Activated gamma-delta T cell treated with anti-CD3 and anti-CD28 coated beads, Interleukin-2, amount 50 U/mL, for 16 hours (primary cell): ENCODE data around the gene FOXP1.
A peak's percentile ranks its signal among the peaks of the same experiment; 100 is the strongest.

Source experiments
- DNase-seq: peaks from one replicate; pipeline ENCODE4 v3.0.0-alpha.2; 2020; ENCODE audit warnings: low read depth

Gene FOXP1

DNA sequence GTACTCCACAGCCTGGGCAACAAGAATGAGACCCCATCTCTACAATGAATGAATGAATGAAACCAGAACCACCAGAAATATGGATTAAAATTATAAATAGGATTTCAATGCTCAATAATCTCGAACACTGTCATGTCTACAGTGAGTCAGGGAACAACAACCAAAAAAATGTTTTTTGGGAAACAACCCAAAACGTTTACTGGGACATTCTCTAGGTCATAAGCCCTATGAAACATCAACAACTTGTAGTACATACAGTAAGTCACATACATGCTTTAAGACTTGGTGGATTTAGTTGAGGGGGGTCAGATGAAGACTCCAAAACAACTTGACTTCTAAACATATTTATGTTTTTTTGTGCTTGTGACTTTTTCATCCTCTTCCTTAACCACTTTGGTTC, 511.2 kb downstream of the FOXP1 start:
- no peak for DNase-seq

DNA sequence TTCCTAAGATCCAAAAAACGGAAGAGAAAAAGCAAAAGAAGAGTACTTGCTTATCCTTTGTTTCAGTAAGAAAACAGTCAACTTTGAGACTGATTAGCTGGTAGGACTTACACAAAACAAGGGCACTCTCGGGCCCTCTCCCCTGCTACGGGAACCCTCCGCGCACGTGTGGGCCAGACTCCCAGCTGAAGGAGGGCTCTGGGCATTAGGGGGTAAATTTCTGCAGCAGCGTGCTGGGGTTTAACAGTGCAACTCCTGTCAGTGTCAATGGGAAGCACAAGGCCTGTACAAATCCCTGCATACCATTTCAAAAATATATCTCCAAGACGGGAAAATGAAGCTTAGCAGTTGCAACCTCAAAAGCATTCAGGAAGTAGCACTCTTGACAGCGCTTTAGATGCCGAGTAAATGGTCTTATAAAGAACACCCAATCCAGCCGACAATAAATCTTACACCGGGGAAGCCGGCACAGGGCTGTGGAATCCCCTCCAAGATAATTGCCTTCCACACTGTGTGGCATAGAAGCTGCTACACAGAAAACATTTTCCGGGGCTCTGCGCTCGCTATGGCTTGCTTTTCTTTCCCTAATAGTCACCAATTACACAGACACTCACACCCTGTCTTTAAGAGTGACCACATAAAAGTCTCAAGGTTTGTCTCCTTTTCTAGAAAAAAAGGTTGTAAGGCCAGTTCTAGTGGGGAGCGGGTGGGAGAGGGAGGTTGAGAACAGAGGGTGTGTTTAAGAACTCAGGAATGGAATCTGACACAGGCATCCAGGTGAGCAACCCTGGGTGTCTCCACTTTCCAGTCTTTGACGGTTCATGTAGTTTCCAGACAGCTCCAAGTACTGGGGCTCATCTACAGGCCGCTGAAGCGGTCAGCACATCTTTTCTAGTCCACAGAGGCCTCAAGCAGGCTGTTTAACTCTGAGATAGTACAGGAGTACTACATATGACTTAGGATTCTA, 512.7 kb downstream of the FOXP1 start:
- DNase-seq = no peak

DNA sequence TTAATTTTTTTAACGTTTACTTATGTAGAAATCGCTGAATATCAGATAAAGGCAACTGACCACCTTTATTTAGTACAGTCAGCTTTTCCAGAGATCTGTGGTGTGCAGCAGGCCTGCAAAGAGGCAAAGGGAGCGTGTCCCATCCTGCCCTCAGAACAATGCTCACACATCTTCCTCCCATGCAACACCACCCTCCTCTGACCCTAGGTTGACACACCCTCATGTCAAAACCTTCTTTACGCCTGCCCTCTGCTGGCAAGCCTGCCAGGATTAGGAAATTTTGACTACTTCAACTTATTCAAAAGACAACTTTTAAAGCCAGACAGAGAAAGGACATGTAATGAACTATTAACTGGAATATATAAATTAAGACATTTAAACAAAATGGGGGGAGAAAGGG, 513.7 kb downstream of the FOXP1 start:
- DNase-seq = peak; percentile 51

DNA sequence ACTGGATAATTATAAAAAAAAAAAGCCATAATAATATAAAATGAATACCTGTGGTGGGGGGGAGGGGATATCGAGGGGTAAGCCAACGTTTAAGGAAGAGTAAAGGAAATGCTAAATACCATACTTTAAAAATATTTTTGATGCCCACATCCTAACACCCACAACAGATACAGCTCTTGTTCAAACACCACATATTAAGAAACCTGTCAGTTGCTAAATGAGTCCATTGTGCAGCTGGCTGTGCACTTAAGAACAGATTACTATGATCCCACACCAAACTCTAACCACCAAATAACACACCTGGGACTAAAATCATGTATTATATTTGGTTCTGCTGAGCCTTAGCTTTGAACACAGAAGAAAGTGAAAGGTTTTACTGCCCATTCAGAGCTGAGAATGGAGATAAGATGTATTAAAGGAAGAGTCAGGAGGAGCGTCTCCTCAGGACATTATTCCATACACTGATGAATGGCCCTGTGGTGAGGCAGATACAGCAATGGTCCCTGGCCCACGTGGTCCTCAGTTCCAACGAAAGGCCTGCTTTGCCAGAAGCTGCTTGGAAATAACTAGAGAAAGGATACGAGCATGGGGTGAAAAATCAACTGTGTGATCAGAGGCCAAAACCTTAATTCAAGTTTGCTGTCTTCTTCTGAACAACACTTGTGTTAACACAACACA, 515.4 kb downstream of the FOXP1 start:
- DNase-seq = no peak

DNA sequence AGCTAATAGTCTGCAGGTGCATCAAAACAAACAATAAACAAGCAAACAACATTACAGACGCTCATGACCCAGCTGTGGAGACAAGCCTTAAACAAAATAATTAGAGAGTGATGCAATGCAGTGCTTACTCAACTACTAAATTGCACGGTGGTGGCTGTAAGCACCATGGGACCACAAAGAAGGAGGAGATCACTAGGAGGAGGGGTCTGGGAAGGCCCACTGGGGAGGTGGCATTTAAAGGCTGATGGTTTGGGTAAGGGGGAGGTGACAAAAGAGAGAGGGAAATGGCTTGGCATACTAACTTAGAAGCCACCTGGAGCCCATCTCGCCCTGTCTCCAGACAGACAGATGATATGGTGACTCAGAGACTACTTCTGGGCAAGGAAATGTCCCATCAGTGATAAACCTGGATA, 516.7 kb downstream of the FOXP1 start:
- DNase-seq = peak; percentile 38

DNA sequence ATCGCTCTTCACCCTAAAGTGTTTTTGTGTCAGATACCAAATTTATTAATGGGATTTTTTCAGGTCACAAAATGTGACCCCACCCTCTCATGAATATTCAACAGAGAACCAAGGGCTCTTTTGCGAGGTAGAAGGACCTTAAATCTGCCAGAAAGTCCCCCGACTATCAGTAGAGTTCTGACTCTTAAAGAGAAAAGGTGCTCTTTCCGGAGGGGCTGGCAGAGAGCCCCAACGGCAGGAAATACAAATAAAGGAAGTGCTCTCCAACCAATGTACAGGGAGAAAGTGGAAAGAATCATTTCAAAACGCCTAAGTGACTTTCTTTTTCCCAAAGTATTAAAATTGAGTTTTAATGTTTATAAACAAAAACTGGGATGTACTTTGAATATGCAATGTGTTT, 517.2 kb downstream of the FOXP1 start:
- DNase-seq = no peak

DNA sequence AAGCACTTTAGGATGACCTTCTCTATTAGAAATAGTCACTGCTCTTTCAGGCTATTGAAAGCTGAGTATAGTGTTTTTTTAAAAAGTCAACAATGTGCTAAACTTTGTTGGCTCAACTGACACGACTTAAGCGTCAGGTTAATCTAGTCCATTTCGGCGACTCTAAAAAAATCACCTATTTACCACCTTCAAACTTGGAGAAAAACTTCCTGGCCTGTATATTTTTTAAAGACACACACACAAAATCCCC, 517.8 kb downstream of the FOXP1 start:
- no peak for DNase-seq

DNA sequence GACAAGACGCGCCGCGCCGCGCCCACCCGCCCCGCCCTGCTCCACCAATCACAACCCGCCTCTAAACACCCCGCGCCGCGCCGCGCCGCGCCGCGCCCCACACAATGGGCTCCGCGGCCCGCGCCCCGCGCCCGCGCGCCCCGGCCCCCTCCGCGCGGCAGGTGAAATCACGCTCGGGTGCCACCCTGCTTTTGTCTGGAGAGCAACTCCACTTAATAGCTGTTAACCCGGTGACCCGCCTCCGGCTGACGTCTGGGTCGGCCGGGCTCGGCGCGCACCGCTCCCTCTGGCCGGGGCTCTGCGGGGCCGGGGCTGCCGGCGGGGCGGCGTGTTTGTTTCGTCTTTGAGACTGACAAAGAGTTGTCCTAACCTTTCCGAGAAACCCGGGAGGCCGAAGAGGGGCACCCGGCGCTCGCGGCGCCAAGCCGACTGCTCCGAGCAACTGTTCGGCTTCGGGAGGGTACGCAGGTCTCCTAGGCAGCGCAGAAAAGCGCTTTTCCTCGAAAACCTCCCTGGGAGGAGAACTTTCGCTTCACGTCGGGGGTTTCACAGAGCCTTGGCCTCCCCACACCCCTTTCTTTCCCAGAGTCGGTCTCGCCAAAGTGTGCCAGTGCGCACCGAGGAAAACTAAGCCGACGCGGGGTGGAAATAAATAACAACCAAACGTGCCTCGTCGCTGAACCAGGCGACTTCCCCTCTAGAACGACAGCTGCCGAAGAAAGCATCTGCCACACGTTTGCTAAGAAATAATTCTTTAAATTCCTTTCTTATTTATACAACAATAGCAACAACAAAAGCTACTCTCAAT, 518.4 kb downstream of the FOXP1 start:
- peak; percentile 38 for DNase-seq

DNA sequence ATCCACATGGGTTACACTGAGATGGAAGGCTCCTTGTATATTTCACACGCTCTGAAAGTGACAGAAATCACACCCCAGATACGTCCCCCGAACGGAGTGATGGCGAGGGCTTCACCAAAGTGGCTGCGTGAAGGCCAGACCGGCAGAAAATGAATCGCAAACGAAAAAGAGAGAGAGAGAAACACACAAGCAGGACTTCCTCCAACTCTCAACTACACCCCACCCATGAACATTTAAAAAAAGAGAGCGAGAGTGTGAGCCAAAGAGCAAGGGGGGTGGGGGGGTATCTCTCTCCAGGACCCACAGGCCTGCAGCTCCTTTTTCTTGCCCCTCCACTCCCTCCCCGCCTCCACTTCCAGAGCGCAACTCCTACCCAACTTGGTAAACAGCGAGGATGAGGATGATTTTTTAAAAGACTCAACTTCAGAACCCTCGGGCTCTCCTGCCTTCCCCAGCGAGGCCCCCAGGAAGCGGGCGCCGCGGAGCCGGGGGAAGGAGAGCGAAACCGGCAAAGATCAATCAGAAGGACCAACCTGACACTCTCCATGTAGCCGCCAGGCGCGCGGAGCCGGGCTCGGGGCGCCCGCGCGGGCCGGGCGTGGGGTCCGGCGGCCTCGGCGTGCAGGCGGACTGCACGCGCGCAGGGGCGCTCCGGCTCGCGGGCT, 519.1 kb downstream of the FOXP1 start:
- peak; percentile 41 for DNase-seq

DNA sequence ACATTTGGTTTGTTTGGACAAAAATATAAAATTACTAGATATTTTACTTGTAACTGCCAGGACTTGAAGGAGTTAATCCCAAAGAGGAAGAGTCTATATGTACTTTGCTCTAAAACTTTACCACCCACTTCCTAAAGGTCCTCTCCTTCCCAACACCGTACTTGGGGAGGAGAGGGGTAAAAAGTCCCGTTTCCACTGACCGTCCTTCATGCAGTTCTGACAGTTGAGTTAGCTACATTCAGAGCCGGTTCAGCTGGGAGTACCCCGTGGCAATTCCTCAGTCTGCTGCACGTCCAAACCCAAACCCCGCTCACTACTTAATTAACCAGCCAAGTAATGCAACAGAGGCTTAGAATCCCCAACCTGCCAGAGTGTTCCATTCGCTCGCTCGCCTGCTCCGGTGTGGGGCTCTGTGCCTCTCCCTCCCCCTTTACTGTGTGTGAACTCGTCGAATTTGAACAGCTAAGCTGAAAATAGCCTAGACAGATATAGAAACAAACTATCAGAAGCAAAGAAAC, 519.7 kb downstream of the FOXP1 start:
- DNase-seq = no peak

DNA sequence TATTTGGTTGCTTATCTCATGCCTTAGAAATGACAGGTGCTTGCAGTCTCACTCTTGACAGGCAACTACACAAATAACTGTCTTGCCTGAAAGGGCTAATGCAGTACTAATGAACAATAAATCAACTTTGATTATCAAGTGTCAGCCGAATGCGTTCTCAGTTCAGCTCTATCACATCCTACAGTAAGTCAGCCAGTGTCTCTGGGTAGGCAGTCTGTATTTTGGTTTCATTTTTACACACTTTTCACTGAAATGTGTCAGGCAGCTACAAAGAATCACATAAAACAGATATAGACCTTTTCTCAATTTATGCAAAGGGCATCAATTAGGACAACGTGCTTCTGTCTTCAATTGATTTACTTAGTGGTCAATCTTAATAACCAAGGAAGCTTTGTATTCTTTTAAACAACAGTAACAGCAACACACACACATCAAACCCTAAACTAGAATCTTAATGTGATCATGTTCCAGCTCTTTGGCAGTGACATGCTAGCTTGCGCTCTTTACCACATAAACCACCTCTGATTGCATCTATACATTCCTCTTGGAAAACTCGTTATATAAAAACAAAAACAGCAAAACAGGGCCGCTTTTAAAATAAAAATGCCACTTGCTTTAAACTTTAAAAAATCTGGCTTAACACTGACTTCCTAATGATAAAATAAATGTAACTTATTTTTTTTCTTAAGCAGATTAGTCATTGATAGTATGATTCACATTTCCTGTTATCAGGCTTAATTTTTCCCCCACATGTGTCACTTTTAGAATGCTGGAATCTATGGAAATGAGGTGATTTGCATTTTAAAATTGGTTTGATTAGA, 520.4 kb downstream of the FOXP1 start:
- no peak for DNase-seq

DNA sequence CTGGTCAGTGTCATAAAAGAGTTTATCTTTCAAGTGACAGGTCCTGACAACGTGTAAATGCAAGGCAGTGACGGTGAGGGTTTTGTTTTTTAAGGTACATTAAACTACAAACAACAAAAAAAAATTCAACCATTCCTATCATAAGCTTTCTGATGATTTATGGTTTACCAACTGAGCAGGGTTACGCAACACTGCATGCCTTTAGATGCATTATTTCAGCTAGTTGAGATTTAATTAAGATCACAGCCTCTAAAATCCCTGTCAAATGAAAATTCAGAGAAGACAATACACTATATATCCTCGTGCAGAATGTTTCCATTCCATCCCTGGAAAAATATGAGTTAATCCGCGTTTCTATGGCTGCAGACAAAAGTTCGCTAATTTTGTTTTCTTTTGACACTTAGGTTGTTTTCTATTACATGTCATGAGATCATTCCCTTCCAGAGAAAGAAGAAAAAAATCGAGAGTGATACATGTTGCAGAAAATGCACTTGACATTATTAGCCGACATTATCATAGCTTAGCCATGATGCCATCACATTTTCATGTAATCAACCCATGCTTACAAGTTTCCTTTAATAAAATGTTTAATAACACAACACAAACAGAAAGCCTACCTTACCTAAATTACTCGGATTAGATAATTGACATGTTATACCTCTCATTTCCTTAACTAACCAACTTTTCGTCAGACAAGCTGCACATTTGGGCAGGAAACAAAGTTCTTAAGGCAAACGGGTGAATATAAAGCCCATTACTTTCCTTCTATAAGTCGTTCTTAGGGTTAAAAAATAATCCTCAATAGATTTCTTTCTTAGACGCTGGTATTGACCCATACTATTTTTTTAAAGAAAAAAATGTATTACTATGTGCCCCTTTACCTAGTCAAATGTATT, 521.2 kb downstream of the FOXP1 start:
- no peak for DNase-seq

DNA sequence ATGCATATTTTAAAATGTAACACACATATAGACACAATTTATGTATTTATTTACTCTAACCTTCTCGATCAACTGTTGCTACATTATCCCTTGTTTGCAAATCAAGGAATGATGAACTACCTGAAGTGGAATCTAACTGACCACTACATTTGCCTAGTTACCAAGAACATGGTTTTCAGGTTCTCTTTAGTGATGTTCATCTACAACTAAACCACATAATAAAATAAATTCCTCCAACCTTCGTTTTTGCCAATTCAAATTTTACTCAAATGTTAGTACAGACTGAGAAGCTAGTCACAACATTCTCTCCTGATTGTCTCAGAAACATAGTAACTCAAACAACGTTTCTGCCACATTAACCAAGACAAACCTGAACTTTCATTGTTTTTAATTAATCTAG, 521.9 kb downstream of the FOXP1 start:
- DNase-seq = no peak

DNA sequence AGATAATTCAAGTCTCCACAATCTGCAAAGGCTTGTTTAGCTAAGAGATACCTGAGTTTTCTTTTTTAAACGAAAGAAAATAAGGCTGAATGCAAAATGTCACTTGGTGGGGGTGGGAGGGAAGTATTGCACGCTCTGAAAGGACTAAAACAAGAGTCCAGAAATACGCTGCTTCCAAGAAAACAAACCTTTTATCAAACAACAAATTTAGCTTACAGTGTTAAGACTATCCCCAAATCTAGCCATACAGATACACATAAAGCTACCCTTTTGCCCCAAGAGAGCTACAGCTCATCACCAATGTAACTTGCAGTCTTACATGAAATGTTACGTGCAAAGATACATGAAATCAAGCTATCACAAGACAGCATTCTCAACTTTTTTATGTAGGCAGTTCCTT, 522.5 kb downstream of the FOXP1 start:
- no peak for DNase-seq

DNA sequence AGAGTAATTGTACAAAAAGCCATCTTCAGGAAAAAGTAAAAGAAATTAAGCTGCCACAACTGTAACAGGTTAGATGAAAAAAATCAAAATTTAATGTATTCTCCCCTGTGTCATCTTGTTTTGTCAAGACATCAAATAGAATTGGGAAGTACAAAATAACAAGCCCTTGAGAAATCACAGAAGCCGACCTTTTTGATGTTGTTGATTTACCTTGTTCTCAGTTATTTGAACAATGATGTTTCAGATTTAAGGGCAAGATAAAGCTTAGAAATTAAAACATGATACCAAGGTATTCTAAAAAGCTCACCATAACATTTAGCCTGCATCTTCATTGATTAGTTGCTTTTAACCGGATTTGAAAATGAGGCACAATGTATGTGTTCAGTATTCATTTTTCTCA, 523.0 kb downstream of the FOXP1 start:
- no peak for DNase-seq

DNA sequence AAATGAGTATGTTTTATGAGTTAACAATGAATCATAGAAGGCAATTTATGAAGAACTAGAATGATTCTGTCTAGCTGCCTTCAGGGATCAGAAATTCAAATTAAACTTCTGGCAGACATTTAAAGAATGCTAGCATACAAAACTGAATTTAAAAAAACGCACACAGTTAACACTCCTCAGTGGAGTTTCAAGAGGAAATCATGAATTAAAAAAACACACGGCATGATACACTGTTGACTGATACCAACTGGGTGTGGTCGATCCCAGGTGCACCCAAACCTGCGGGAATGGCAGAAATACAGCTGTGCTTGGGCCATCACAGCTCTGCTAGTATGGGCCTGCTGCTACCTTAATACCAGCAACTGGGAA, 526.0 kb downstream of the FOXP1 start:
- no peak for DNase-seq

DNA sequence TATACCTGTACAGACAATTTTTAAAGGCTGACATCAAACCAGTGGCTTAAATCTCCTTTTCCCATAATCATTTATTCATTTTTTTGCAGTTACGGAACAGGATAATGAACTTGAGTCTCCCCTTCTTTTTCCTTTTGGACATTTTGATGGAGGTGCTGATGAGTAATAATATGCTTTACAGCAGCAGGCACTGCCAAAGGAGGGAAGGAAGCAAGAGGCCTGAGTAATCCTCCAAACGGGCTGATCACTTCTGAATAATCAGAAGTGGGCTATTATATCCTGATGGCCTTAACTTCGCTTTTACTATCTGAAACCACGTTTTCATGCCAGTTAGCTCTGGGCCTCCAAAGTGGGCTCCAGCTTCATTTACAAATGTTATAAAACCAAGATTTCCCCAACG, 527.2 kb downstream of the FOXP1 start:
- DNase-seq = no peak

DNA sequence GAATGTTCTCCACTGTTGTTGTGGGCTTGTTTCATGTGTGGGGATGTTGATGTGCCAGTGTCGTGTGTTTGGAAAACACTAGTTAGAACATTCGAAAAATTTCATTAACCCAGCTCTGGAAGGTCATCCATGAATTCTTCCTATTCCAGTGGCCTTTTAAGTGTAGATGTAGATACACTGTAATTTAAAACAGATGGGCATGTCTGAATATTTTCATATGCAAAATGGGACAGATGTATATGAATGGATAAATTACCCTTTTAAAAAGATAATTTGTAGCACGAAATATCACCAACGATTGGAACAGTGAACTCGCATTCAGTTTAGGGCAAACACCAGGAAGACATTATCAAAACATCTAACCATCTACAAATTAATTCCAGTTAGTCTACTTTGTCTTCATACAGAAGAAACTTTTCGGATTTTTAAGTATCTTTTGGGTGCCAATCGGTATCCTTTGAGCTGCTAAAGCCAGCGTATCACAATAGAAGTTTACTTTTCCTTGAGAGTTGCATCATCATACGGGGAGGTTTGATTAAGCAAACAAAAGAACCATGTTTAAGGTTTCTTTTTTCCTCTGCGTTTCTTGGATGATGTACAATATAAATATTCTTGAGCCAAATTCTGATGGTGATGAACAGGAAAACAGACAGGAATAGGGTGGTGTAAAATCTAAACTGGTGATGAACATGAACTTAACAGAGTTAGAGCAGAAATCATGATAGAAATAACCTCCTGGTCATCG, 528.1 kb downstream of the FOXP1 start:
- DNase-seq = no peak

DNA sequence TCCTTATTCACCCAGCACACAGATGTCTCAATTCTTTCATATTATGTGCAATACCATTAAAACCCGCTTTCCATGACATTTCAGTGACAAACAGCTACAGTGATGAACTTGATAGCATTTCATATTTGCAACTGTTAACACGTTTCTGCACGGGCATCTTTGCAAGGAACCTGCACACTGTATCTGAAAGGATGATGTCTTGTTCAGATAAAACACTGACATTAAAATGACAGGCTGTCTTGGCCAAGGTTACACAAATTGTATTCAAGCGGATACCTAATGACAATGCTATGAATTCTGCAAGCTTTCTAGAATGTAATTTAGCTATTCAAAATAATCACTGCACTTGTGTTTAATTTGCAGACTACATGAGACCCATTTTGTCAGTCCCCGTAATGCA, 529.2 kb downstream of the FOXP1 start:
- DNase-seq = no peak

DNA sequence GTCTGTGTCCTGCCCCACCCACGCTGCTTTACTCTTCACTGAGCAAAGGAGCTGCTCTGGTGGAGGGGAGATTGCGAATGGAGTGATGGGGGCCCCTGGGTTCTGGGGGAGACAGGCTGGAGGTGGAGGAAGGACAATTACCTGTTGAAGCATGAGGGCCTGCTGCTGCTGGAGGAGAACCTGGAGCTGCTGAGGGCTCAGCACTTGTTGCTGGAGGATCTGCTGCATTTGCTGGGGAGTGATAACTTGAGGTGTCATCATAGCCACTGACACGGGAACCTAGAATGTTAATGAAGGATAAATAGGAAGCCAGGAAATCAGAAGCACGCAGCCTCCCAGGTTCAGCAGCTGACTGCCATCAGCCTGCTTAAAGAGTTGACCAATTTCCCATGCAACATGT, 530.0 kb downstream of the FOXP1 start:
- DNase-seq = no peak
